Vagina (tissue), 2 donors: ENCODE measurements around the gene PLPP1. TPM values are rescaled to one million over a fixed set of nuclear protein-coding genes. Genes with fewer than 3 reads are reported as not detected.

Experiments used
- DNase-seq, 2 donors: peaks; one replicate each; pipeline ENCODE4 v3.0.0-alpha.2; 2017; ENCODE audit errors: extremely low spot score in 2 of 2
- H3K27ac ChIP-seq: fragments of 200-600 bp; sonication (generic); one replicate; pipeline ENCODE4 v1.5.1; 2019
- H3K27me3 ChIP-seq: fragments of 200-600 bp; sonication (generic); one replicate; pipeline ENCODE4 v1.5.1; 2019
- H3K36me3 ChIP-seq, 2 donors: fragments of 200-600 bp; sonication (generic); one replicate each; pipeline ENCODE4 v1.5.1; 2017 to 2019
- H3K4me1 ChIP-seq: fragments of 200-600 bp; sonication (generic); one replicate; pipeline ENCODE4 v1.5.1; 2019
- H3K4me3 ChIP-seq, 2 donors: fragments of 200-600 bp; sonication (generic); 1 replicate in 1 of 2; 2 replicates in 1 of 2; pipeline ENCODE4 v1.5.1; 2016 to 2019
- H3K9me3 ChIP-seq: fragments of 200-600 bp; sonication (generic); one replicate; pipeline ENCODE4 v1.5.1; 2019
- POLR2A ChIP-seq, 2 donors: fragments of 450-650 bp; IDR thresholded peaks; one replicate each; pipeline ENCODE4 v1.6.1; 2017; ENCODE audit warnings: antibody characterized with exemption in 2 of 2, mild to moderate bottlenecking in 2 of 2, moderate library complexity in 2 of 2
- POLR2AphosphoS5 ChIP-seq, 2 donors: sonication (generic); formaldehyde crosslinking; IDR thresholded peaks; one replicate each; pipeline ENCODE4 v1.9.0; 2017; ENCODE audit warnings: antibody characterized with exemption in 2 of 2, mild to moderate bottlenecking in 2 of 2, low read depth in 1 of 2; ENCODE audit not compliant: insufficient read depth in 1 of 2
- intact Hi-C: fragments of 100-400 bp; cut with DNase I; formaldehyde crosslinking; loops from one replicate; pipeline ENCODE4 v1.15.1; 2023
- total RNA-seq: library from RNA; depleted of rRNA; stranded (reverse); fragments of >200 nt; gene quantifications from one replicate; pipeline ENCODE4 v1.2.3, GENCODE V29; 2016
- TF ChIP-seq, protein P1 (sequence below), 3 experiments: fragments of 450-650 bp in 2 of 3; fragments of 200-600 bp in 1 of 3; sonication (generic) in 1 of 3; IDR thresholded peaks; one replicate each; pipeline ENCODE4 v1.5.1; 2017 to 2019; ENCODE audit warnings: antibody characterized with exemption in 3 of 3, mild to moderate bottlenecking in 2 of 3, moderate library complexity in 2 of 3

The PLPP1 gene
- total RNA-seq, 1 donor from 2014 or later: 283 TPM

DNA sequence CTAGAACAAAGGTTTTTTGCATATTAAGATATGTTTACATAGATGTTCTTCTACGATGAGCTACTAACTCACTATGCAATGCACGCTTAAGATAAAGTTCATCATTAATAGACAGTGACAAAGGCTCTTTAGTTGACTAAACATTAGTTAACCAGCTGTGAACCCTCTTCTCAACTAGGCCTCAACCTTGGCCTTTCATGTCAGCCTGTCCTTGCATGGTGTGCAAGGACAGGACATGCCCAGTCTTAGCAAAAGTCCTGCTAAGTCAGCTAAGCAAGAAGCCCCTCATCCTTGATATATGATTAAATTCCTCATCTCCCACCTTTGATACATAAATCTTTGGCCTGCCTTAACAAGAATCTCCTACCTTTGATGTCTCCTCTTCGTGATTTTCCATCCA lies 50.9 kb downstream of the PLPP1 start:
- Histone ChIP-seq H3K27ac (no peak overlapping the region), H3K36me3 (no peaks in the 10 kb centered on the region), H3K4me1 (no peaks in the 10 kb centered on the region), H3K27me3 (no peaks in the 10 kb centered on the region), H3K4me3 (no peak overlapping the region), H3K9me3 (no peaks in the 10 kb centered on the region)
- no peak for DNase-seq
- TF ChIP-seq POLR2AphosphoS5 (IDR thresholded peaks at IDR 0.05; ENCODE audit: insufficient read depth in 1 of 2, low read depth in 1 of 2): no peak
- TF ChIP-seq, protein P1, sequence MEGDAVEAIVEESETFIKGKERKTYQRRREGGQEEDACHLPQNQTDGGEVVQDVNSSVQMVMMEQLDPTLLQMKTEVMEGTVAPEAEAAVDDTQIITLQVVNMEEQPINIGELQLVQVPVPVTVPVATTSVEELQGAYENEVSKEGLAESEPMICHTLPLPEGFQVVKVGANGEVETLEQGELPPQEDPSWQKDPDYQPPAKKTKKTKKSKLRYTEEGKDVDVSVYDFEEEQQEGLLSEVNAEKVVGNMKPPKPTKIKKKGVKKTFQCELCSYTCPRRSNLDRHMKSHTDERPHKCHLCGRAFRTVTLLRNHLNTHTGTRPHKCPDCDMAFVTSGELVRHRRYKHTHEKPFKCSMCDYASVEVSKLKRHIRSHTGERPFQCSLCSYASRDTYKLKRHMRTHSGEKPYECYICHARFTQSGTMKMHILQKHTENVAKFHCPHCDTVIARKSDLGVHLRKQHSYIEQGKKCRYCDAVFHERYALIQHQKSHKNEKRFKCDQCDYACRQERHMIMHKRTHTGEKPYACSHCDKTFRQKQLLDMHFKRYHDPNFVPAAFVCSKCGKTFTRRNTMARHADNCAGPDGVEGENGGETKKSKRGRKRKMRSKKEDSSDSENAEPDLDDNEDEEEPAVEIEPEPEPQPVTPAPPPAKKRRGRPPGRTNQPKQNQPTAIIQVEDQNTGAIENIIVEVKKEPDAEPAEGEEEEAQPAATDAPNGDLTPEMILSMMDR (IDR thresholded peaks at IDR 0.05): no peak
- no peak for TF ChIP-seq POLR2A (IDR thresholded peaks at IDR 0.05)
- intact Hi-C loops: no loop called here

- Histone ChIP-seq H3K4me1 (no peaks in the 10 kb centered on the region), H3K9me3 (no peaks in the 10 kb centered on the region), H3K27me3 (no peaks in the 10 kb centered on the region), H3K36me3 (no peaks in the 10 kb centered on the region), H3K27ac (no peak overlapping the region), H3K4me3 (no peak overlapping the region)
- intact Hi-C loops: no loop called here
- TF ChIP-seq POLR2AphosphoS5 (IDR thresholded peaks at IDR 0.05; ENCODE audit: insufficient read depth in 1 of 2, low read depth in 1 of 2): no peak
- TF ChIP-seq POLR2A (IDR thresholded peaks at IDR 0.05): no peak
- TF ChIP-seq, protein P1 (IDR thresholded peaks at IDR 0.05): no peak
- no peak for DNase-seq
These were observed 53.4 kb downstream of the PLPP1 start for GRCh38 chr5:55481293-55481855.

DNA sequence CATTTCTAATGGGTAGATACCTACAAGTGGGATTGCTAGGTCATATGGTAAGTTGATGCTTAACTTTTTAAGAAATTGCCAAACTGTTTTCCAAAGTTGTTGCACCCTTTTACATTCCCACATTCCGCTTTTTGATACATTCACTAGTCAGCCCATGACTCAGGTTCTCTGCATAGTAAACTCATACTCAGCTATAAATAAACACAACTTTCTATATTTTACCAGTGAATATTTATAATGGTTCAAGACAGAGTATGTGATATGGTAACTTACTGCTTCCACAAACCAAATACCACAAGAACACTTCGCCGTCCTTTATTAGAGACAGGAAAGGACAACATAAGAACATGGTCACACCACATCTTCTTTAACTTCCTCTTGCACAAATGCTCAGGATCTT lies 54.0 kb downstream of the PLPP1 start:
- Histone ChIP-seq H3K4me3 (no peak overlapping the region), H3K36me3 (no peaks in the 10 kb centered on the region), H3K9me3 (no peaks in the 10 kb centered on the region), H3K27ac (no peak overlapping the region), H3K4me1 (no peaks in the 10 kb centered on the region), H3K27me3 (no peaks in the 10 kb centered on the region)
- TF ChIP-seq, protein P1 (IDR thresholded peaks at IDR 0.05): no peak
- TF ChIP-seq POLR2AphosphoS5 (IDR thresholded peaks at IDR 0.05; ENCODE audit: insufficient read depth in 1 of 2, low read depth in 1 of 2) (no peak), POLR2A (IDR thresholded peaks at IDR 0.05) (no peak)
- no peak for DNase-seq
- intact Hi-C loops: no loop called here

- no peaks in the 10 kb centered on the region for H3K9me3 ChIP-seq
- intact Hi-C loops: no loop called here
- TF ChIP-seq POLR2AphosphoS5 (IDR thresholded peaks at IDR 0.05; ENCODE audit: insufficient read depth in 1 of 2, low read depth in 1 of 2) (no peak), POLR2A (IDR thresholded peaks at IDR 0.05) (no peak)
- TF ChIP-seq, protein P1 (IDR thresholded peaks at IDR 0.05): no peak
- H3K4me1 ChIP-seq: peaks cover 12% of the 10 kb centered on the region
- H3K4me3 ChIP-seq: no peak overlapping the region
- no peak for DNase-seq
- no peaks in the 10 kb centered on the region for H3K27me3 ChIP-seq
- no peak overlapping the region for H3K27ac ChIP-seq
- H3K36me3 ChIP-seq: no peaks in the 10 kb centered on the region
These were observed 62.1 kb downstream of the PLPP1 start for GRCh38 chr5:55472642-55473041.

DNA sequence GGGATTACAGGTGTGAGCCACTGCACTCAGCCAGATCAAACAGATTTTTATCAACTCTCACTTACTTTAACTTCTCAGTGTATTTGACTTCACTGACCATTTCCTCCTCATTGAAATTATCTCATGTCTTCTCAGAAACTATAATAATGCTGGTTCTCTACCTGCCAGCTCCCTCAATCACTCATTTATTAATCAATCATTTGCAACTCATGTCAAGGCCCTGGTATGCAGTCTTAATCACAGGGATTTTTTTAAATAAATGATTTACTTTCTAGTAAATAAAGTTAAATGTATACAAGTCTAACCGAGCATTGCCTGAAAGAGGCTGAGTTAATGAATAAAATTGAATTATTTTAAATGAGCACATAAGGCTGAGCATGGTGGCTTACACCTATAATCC lies 63.3 kb downstream of the PLPP1 start:
- no peak overlapping the region for H3K4me3 ChIP-seq
- H3K27ac ChIP-seq: no peak overlapping the region
- TF ChIP-seq POLR2A (IDR thresholded peaks at IDR 0.05) (no peak), POLR2AphosphoS5 (IDR thresholded peaks at IDR 0.05; ENCODE audit: insufficient read depth in 1 of 2, low read depth in 1 of 2) (no peak)
- TF ChIP-seq, protein P1 (IDR thresholded peaks at IDR 0.05): no peak
- intact Hi-C loops: no loop called here
- no peaks in the 10 kb centered on the region for H3K27me3 ChIP-seq
- DNase-seq: no peak
- no peaks in the 10 kb centered on the region for H3K36me3 ChIP-seq
- H3K4me1 ChIP-seq: peaks cover 13% of the 10 kb centered on the region
- H3K9me3 ChIP-seq: no peaks in the 10 kb centered on the region
